Measurements from ENCODE around the gene AGBL4.
"Not testable (repeated sequence)": the region's sequence is repeated elsewhere in the genome, so short reads cannot be mapped to it uniquely, and the experiment has no call there.

GRCh38 chr1:49915301-49915700 is 108.5 kb downstream of the AGBL4 start:
- TF ChIP-seq EZH2 (IDR thresholded peaks at IDR 0.05); POLR2AphosphoS5 (IDR thresholded peaks at IDR 0.05; ENCODE audit: borderline replicate concordance, low read depth, low read length): not testable (repeated sequence)

All from SK-N-MC (cell line).